Measurements from ENCODE around the gene FOXP1.

FOXP1 gene

GRCh38 chr3:71565976-71566375 lies 17.6 kb downstream of the FOXP1 start:
- in situ Hi-C loops (cut with MboI; ENCODE audit: low sequenced_read_pairs): no loop called here

- in situ Hi-C loops (cut with MboI; ENCODE audit: low sequenced_read_pairs): no loop called here
Observed at GRCh38 chr3:71565316-71565715, 18.2 kb downstream of the FOXP1 start.

DNA sequence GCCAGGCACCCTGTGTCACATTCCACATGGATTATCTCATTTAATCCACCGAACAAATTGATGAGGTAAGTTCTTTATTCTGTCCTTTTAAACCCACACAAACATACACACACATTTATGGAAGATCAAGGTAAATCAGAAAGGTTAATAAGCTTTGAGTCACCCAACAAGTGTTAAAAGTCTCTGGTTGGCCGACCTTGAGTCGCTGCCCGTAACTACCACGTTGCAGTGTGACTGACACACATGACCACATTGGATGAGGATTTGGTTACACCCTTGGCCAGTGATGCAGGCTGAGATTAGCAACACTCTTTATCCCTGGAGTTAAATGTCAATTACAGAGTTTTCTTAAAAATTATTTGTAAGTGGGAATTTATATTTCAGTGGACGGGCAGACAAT lies 19.2 kb downstream of the FOXP1 start:
- in situ Hi-C loops (cut with MboI; ENCODE audit: low sequenced_read_pairs): no loop called here

DNA sequence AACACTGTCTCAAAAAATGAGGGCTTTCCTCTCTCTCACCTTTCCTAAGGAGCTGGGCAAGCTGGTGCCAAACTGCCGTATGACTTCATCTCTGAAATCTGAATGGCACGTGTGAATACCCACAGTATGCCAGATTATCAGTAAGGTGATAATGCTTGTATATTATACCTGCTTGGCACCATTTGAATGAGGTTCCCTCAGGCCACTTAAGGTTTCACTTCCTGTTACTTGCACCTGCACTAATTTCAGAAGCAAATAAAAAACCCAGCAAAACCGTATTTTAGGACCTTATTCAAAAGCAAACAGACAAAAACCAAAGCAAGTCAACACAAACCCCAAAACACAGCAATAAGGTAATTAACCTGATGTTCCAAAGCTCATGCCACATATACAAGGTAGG lies 19.7 kb downstream of the FOXP1 start:
- in situ Hi-C loops (cut with MboI; ENCODE audit: low sequenced_read_pairs): no loop called here

DNA sequence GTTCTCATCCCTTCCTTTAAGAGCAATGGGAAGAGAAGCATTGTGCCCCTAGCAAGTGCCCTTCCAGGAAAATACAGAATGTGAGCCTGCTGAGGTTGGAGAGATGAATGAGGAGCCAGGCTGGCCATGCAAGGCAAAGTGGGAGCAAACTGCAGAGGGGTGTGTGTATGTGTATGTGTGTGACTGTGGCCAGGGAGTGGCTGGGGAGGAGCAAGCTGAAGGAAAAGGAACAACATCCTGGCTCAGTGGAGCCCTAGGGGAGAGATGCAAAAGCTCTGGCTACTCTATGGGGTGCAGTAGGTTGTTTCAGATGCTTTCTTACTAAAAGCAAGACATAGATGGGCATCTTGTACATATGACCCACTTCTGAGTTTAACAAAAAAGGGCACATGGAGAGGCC lies 20.6 kb downstream of the FOXP1 start:
- in situ Hi-C loops (cut with MboI; ENCODE audit: low sequenced_read_pairs): no loop called here

DNA sequence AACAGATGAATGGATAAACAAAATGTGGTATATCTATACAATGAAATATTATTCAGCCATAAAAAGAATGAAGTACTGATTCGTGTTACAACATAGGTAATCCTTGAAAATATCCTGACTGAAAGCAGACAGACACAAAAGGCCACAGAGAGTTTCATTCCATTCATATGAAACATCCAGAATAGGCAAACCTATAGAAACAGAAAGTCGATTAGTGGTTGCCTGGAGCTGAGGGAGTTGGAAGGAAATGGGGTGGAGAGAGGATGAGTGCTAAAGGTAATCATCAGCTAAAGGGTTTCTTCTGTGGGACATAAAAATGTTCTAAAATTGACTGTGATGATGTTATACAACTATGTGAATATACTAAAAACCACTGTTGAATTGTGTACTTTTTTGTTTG lies 22.9 kb downstream of the FOXP1 start:
- in situ Hi-C loops (cut with MboI; ENCODE audit: low sequenced_read_pairs): no loop called here

DNA sequence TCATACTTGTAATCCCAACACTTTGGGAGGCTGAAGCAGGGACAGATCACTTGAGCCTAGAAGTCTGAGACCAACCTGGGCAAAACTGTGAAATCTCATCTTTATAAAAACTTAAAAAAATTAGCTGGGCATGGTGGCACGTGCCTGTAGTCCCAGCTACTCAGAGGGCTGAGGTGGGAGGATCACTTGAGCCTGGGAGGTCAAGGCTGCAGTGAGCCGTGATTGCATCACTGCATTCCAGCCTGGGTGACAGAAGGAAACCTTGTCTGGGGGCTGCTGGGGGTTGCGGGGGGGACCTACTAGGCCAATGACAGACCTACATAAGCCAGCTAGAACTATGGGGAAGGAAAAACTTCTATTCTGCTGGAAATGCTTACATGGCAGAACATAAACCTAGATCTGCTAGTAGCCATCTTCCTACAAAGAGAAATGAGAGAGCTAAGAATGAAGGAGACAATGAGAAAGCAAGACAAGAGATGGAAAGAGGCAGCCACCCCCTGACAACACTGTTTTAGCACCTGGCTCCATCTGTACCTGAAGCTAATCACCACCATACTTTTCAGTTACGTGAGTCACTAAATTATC lies 23.9 kb downstream of the FOXP1 start:
- in situ Hi-C loops (cut with MboI; ENCODE audit: low sequenced_read_pairs): no loop called here

DNA sequence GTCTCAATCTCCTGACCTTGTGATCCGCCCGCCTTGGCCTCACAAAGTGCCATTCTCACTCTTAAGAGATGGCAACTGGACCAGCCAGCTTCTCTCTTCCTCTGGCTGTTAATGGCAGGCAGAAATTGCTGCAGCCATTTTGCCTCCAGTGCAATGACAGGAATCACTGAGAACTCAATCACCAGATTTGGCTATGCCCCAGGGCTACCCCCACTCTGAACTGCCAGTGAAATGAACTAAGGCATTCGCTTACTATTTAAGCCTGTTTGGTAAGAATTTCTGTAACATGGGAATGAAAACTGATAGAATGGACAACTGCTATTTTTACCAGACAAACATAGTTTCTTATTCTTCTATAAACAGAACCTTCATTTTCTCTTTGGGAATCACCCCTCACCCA lies 24.5 kb downstream of the FOXP1 start:
- in situ Hi-C loops (cut with MboI; ENCODE audit: low sequenced_read_pairs): no loop called here

- in situ Hi-C loops (cut with MboI; ENCODE audit: low sequenced_read_pairs): no loop called here
Observed at GRCh38 chr3:71554649-71555048, 28.9 kb downstream of the FOXP1 start.

- in situ Hi-C loops (cut with MboI; ENCODE audit: low sequenced_read_pairs): no loop called here
Observed at GRCh38 chr3:71551311-71551919, 32.1 kb downstream of the FOXP1 start.

GRCh38 chr3:71549951-71550350 lies 33.6 kb downstream of the FOXP1 start:
- in situ Hi-C loops (cut with MboI; ENCODE audit: low sequenced_read_pairs): no loop called here

DNA sequence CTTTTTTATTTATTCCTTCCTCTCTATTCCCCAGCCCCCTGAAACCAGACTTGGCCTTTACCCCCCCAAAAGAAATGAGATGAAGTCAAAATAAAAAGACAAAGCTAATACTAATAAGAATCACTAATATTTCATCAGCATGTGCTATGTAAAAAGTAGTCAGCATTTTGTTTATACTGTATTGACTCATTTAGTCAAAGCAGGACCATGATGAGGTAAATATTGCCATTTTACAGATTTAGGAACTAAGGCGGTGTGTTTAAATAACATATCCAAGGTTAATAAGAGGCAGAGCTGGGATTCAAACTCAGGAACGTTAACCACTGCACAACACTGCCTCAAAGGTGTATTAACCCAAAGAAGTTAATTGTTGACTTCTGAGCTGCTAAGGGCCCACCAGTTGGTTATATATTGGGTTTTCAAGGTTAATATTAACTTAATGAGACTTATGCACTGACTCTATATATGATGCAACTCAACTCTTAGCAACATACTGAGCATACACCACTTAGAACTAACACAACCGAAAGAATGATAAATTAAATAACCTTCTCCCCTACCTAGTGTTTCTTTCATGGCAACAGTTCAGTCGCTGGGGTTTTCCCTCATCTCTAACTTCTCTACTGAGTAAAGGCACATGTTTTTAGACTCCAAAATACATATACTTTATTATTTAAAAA lies 34.7 kb downstream of the FOXP1 start:
- in situ Hi-C loops (cut with MboI; ENCODE audit: low sequenced_read_pairs): no loop called here

GRCh38 chr3:71547249-71548198 lies 36.0 kb downstream of the FOXP1 start:
- in situ Hi-C loops (cut with MboI; ENCODE audit: low sequenced_read_pairs): no loop called here

GRCh38 chr3:71546821-71547220 lies 36.7 kb downstream of the FOXP1 start:
- in situ Hi-C loops (cut with MboI; ENCODE audit: low sequenced_read_pairs): no loop called here

DNA sequence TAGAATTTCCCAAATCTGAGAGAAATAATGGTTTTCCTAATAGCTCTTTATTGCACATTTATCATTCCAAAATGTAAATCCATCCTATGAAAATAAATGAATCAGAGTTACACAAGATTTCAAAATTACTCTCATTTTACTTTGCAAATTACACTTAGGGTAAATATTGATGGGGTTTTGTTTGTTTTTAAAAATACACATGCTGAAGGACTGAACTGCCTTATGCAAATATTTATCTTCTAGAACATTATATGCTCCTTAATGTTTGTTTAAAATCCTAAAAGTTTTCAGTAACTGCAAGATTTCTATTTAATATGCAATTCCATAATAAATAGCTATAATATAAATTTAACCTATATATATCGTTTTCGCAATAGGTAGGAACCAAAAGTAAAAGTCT lies 38.2 kb downstream of the FOXP1 start:
- in situ Hi-C loops (cut with MboI; ENCODE audit: low sequenced_read_pairs): no loop called here

DNA sequence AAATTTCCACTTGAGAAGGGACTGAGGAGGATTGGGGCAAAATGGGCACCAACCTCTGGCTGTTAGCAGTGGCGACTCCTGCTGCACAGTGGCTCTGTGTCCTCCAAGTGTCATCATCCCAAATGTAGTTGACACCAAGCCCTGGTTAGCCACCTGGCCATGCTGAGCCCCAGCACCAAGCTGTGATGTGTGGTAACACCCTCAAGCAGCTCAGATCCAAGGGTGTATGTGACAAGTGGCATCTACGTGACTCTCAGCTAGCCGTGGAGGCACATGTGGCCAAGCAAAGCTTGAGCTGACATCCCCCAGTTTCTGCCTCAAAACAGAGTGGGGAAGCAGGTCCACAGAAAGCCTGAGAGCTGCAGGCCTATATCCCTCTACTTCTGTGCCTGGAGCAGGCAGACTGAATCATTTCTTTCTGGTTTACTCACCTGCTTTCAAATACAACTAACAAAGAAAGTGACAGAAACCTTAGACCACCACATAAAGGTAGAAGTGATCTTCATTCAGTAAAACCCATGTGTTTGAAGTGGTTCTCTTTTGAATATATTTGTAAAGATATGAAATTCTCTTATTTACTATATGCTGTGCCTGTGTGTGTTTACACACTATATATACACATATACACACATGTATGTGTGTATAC lies 40.0 kb downstream of the FOXP1 start:
- in situ Hi-C loops (cut with MboI; ENCODE audit: low sequenced_read_pairs): no loop called here

GRCh38 chr3:71542521-71543370 lies 40.8 kb downstream of the FOXP1 start:
- in situ Hi-C loops (cut with MboI; ENCODE audit: low sequenced_read_pairs): no loop called here

GRCh38 chr3:71541313-71541712 lies 42.2 kb downstream of the FOXP1 start:
- in situ Hi-C loops (cut with MboI; ENCODE audit: low sequenced_read_pairs): no loop called here

- in situ Hi-C loops (cut with MboI; ENCODE audit: low sequenced_read_pairs): no loop called here
Observed at GRCh38 chr3:71537211-71537611, 46.3 kb downstream of the FOXP1 start.

- in situ Hi-C loops (cut with MboI; ENCODE audit: low sequenced_read_pairs): no loop called here
Observed at GRCh38 chr3:71536376-71536965, 47.1 kb downstream of the FOXP1 start.
